ENCODE data around the gene PAFAH1B1. TPM values are rescaled to one million over a fixed set of nuclear protein-coding genes. Genes with fewer than 3 reads are reported as not detected.
A peak's percentile ranks its signal among the peaks of the same experiment; 100 is the strongest.
"Not testable (repeated sequence)": the region's sequence is repeated elsewhere in the genome, so short reads cannot be mapped to it uniquely, and the experiment has no call there.

Gene PAFAH1B1
- polyA plus RNA-seq, 6 donors from 2014 or later, result 9.0 to 16.2 (median 12.2) TPM

GRCh38 chr17:2660410-2660809, 67.0 kb downstream of the PAFAH1B1 start:
- not testable (repeated sequence) for ATAC-seq (ENCODE audit: low read depth in 2 of 2); H3K4me3 Mint-ChIP-seq; H3K9me3 Mint-ChIP-seq; H3K27me3 Mint-ChIP-seq; DNase-seq; H3K36me3 Mint-ChIP-seq
- H3K4me1 Mint-ChIP-seq, result peaks cover 25 to 54% (median 36%) of the 10 kb centered on the region in 3 donors
- H3K27ac Mint-ChIP-seq, result peak overlapping the region in 1 of 6 donors; percentile 28

GRCh38 chr17:2672026-2672425, 78.6 kb downstream of the PAFAH1B1 start:
- Mint-ChIP-seq H3K4me3 (no peak overlapping the region), H3K27me3 (no peaks in the 10 kb centered on the region), H3K9me3 (no peaks in the 10 kb centered on the region), H3K36me3 (peaks cover 15 to 19% of the 10 kb centered on the region in 2 donors), H3K4me1 (peaks cover 3 to 8% (median 5%) of the 10 kb centered on the region in 3 donors), H3K27ac (no peak overlapping the region)
- ATAC-seq (ENCODE audit: low read depth in 2 of 2) (no peak), DNase-seq (no peak)

- DNase-seq; ATAC-seq (ENCODE audit: low read depth in 2 of 2); H3K27me3 Mint-ChIP-seq; H3K4me3 Mint-ChIP-seq; H3K9me3 Mint-ChIP-seq: not testable (repeated sequence)
- peaks cover 3 to 12% (median 10%) of the 10 kb centered on the region in 3 donors for H3K4me1 Mint-ChIP-seq
- peaks cover 9 to 13% of the 10 kb centered on the region in 2 donors for H3K36me3 Mint-ChIP-seq
- peak overlapping the region in 2 of 6 donors; percentile 10 to 64 for H3K27ac Mint-ChIP-seq
These were observed 85.8 kb downstream of the PAFAH1B1 start for GRCh38 chr17:2679247-2679646.

DNA sequence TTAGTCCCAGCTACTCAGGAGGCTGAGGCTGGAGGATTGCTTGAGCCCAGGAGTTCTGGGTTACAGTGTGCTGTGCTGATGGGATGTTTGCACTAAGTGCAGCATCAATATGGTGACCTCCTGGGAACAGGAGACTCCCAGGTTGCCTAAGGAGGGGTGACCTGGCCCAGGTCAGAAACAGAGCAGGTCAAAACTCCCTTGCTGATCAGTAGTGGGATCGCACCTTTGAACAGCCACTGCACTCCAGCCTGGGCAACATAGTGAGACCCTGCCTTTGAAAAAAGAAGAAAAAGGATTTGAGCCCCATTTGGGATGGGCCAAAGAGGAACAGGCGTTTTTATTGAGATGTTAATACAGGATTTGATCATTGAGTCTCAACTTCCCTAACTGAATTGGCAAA, 87.5 kb downstream of the PAFAH1B1 start:
- Mint-ChIP-seq H3K27me3 (no peaks in the 10 kb centered on the region), H3K36me3 (peaks cover 8 to 9% of the 10 kb centered on the region in 2 donors), H3K27ac (no peak overlapping the region), H3K4me1 (peaks cover 0 to 7% (median 5%) of the 10 kb centered on the region in 3 donors), H3K9me3 (no peaks in the 10 kb centered on the region), H3K4me3 (no peak overlapping the region)
- DNase-seq (no peak), ATAC-seq (ENCODE audit: low read depth in 2 of 2) (no peak)

DNA sequence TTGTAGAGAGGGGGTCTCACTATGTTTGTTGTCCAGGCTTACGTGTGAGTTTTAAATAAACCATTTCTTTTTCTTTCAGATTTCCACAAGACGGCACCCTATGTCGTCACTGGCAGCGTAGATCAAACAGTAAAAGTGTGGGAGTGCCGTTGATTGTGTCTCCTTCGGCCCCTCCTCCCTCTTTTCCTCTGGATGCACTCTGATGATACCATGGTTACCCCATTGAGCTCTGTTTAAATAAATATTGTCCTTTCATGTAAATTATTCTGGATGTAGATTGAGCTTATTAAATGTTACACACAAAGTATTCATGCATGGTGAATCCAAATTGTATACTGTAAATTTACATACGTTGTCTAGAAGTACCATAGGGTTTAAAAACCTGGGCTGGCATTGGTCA, 88.2 kb downstream of the PAFAH1B1 start:
- Mint-ChIP-seq H3K4me1 (peaks cover 0 to 7% (median 5%) of the 10 kb centered on the region in 3 donors), H3K27ac (no peak overlapping the region), H3K9me3 (no peaks in the 10 kb centered on the region), H3K36me3 (peaks cover 8 to 9% of the 10 kb centered on the region in 2 donors), H3K4me3 (no peak overlapping the region), H3K27me3 (no peaks in the 10 kb centered on the region)
- ATAC-seq (ENCODE audit: low read depth in 2 of 2) (no peak), DNase-seq (no peak)

DNA sequence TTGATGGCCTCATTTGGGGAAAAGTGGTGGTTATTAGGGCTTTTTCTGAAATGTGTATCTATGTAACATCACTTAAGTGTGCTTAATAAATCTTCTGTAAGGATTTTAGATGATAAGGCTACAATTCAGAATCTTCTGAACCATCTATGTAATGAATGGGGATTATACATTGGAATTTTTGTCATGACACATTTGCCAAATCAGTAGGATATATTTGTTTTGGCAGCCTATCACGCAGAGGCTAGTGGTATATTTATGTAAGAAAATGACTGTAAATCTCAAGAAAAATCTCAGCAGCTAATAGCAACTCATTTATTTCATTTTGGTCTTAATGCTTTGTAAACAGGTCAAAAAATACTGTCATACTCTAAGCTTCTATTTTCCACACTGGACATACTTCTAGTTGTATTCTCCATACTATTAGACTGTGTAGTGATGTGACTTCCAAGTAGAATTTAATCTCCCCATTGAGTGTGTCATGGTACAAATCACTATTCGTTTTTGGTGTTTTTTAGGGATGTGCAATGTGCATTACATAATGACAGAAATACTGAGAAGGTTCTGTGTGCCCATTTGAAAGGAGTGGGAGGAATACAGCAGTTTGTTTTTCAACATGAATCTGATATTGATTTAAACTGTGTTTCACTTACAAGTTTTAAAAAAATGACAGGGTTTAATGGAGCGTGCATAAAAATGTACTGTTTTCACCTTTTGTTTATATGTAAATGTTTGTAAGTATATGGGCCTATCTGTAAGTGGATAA, 88.9 kb downstream of the PAFAH1B1 start:
- H3K27ac Mint-ChIP-seq, result no peak overlapping the region
- no peak overlapping the region for H3K4me3 Mint-ChIP-seq
- H3K36me3 Mint-ChIP-seq, result peaks cover 8 to 9% of the 10 kb centered on the region in 2 donors
- DNase-seq, result no peak
- no peaks in the 10 kb centered on the region for H3K27me3 Mint-ChIP-seq
- H3K4me1 Mint-ChIP-seq, result peaks cover 0 to 7% (median 5%) of the 10 kb centered on the region in 3 donors
- ATAC-seq (ENCODE audit: low read depth in 2 of 2), result no peak
- H3K9me3 Mint-ChIP-seq, result no peaks in the 10 kb centered on the region

DNA sequence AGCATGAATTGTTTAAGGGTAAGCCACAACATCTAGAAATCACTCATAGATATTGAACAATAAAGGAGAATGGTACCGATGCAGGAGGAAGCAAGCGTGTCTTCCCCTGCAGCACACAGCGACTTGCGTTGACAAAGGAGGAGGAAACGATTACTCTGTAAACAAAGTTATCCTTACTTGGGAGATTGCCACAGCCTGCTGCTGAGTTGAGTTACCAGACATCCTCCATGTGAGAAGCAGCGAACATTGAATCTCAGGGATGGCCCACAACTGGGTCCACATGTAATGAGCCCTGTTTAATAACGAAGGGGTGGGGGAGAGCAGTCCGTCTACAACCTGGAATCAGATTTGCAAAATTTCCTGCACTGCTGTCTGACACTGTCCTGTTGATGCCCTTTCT, 90.5 kb downstream of the PAFAH1B1 start:
- ATAC-seq (ENCODE audit: low read depth in 2 of 2) (no peak), DNase-seq (no peak)
- Mint-ChIP-seq H3K9me3 (no peaks in the 10 kb centered on the region), H3K36me3 (peaks cover 7 to 8% of the 10 kb centered on the region in 2 donors), H3K27ac (peak overlapping the region in 2 of 6 donors; percentile 42 to 55), H3K4me1 (peaks cover 0 to 11% (median 5%) of the 10 kb centered on the region in 3 donors), H3K27me3 (no peaks in the 10 kb centered on the region), H3K4me3 (no peak overlapping the region)

DNA sequence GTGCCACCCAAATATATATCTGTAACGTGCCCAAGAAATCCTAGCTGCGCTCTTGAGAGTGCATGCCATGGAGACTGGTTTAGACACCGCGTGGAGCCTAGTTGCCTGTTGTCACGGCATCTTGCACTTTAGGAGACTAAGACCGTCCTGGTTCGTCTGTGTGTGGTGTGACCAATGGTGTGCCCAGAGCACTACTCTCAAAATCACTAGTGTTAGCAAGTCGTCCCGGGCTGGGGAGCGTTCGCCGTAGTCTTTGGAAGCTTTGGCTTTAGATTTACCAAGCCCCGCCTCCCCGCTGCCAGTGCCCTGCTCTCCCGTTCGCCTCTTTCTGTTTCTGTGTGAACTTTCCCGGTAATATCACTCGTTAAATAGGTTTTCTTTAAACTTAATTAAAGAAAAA, 91.1 kb downstream of the PAFAH1B1 start:
- DNase-seq (no peak), ATAC-seq (ENCODE audit: low read depth in 2 of 2) (no peak)
- no peaks in the 10 kb centered on the region for H3K27me3 Mint-ChIP-seq
- H3K27ac Mint-ChIP-seq, result peak overlapping the region in 1 of 6 donors; percentile 42
- peaks cover under 1 to 8% of the 10 kb centered on the region in 2 donors for H3K36me3 Mint-ChIP-seq
- no peak overlapping the region for H3K4me3 Mint-ChIP-seq
- peaks cover 0 to 5% (median 0%) of the 10 kb centered on the region in 3 donors for H3K4me1 Mint-ChIP-seq
- no peaks in the 10 kb centered on the region for H3K9me3 Mint-ChIP-seq

DNA sequence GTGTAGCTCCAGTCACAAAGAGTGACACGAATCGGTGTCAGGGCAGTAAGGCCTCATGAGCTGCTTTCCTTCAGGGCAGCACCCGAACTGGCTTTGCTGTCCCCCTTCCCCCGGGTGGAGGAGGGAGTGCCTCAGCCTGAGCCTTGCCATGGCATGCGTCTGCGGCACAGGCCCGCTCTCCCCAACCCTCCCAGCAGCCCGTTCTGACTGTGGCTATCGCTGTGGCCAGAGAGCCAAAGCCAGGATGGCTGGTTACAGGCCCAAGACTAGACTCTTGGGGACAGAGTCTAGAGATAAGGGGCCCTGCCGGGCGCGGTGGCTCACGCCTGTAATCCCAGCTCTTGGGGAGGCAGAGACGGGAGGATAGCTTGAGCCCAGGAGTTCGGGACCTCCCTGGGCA, 92.2 kb downstream of the PAFAH1B1 start:
- DNase-seq, result no peak
- no peaks in the 10 kb centered on the region for H3K27me3 Mint-ChIP-seq
- no peak overlapping the region for H3K4me3 Mint-ChIP-seq
- ATAC-seq (ENCODE audit: low read depth in 2 of 2), result no peak
- peak overlapping the region in 2 of 6 donors; percentile 22 to 27 for H3K27ac Mint-ChIP-seq
- H3K9me3 Mint-ChIP-seq, result no peaks in the 10 kb centered on the region
- peaks cover 0 to under 1% of the 10 kb centered on the region in 2 donors for H3K36me3 Mint-ChIP-seq
- H3K4me1 Mint-ChIP-seq, result peaks cover 0 to 5% (median 0%) of the 10 kb centered on the region in 3 donors

DNA sequence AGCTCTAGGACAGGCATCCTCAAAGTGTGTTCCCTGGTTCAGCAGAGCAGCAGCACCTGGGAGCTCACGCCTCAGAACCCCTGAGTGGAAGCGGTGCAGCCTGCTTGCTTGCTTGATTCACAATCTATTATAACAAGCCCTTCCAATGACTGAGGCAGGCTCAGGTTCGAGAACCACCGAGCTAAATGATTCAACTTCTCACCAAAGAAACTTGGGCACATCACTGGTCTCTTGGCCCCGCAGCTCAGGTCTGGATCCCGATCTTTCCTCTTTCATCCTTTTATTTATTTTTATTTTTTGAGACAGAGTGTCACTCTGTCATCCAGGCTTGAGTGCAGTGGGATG, 93.6 kb downstream of the PAFAH1B1 start:
- DNase-seq (no peak), ATAC-seq (ENCODE audit: low read depth in 2 of 2) (no peak)
- peak overlapping the region in 2 of 6 donors; percentile 57 to 88 for H3K27ac Mint-ChIP-seq
- peaks cover 0 to 5% (median 0%) of the 10 kb centered on the region in 3 donors for H3K4me1 Mint-ChIP-seq
- H3K9me3 Mint-ChIP-seq, result no peaks in the 10 kb centered on the region
- H3K4me3 Mint-ChIP-seq, result no peak overlapping the region
- H3K27me3 Mint-ChIP-seq, result no peaks in the 10 kb centered on the region
- H3K36me3 Mint-ChIP-seq, result no peaks in the 10 kb centered on the region

DNA sequence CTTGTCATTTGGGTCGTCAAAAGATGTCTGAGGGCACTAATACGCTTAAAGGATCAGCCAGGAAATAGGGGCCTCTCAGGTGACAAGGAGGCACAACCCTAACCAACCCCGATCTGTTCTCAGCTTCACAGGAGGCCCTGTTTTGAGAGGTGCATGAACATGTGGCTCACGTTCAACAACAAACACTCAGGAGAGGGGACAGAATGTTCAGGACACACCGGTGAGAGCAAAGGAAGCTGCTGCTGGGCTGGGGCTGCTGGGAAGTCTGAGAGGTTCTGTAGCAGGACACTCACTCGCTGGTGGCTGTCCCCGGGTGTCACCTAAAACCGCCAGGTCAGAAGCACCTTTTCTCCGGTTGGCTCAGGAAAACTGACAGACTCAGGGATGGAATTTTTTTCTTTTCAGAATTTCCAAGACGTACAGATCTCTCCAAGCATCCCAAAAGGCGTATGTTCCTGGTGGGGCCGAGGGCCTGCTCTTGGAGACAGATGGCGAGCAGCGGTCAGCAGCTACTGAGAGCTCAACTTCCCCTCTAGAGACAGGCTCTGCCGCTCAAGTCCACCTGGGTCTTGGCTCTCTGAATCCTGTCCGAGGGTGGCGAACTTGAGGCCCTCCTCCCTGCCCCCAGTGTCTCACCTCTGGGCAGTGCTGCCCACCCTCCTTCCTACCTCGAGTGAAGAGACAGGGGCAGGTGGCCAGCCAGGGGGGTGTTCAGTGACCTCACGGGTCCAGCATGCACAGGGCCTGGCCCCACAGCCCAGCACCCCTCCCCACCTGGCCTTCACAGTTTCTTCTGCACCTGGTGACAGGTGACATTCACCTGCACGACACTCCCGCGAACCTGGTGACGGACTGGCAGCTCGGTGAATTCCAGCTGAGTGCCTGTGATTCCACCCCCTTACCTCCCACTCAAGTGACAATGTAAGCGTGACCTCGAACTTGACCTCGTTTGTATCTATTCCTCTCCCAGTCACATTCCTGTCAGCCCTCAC, 95.2 kb downstream of the PAFAH1B1 start:
- Mint-ChIP-seq H3K4me3 (no peak overlapping the region), H3K9me3 (no peaks in the 10 kb centered on the region), H3K36me3 (no peaks in the 10 kb centered on the region), H3K27ac (peak overlapping the region in 5 of 6 donors; percentile 28 to 85 (median 49)), H3K4me1 (peaks cover 0 to 5% (median 0%) of the 10 kb centered on the region in 3 donors), H3K27me3 (no peaks in the 10 kb centered on the region)
- no peak for DNase-seq
- no peak for ATAC-seq (ENCODE audit: low read depth in 2 of 2)

- Mint-ChIP-seq H3K36me3 (no peaks in the 10 kb centered on the region), H3K27me3 (no peaks in the 10 kb centered on the region), H3K4me3 (no peak overlapping the region), H3K27ac (peak overlapping the region in 3 of 6 donors; percentile 28 to 85 (median 73)), H3K4me1 (peaks cover 0 to 5% (median 0%) of the 10 kb centered on the region in 3 donors), H3K9me3 (no peaks in the 10 kb centered on the region)
- ATAC-seq (ENCODE audit: low read depth in 2 of 2) (no peak), DNase-seq (no peak)
These were observed 96.1 kb downstream of the PAFAH1B1 start for GRCh38 chr17:2689411-2690164.
